Glutamatergic neuron (in vitro differentiated cells): Measurements from ENCODE around the gene P2RX4. TPM values are rescaled to one million over a fixed set of nuclear protein-coding genes. Genes with fewer than 3 reads are reported as not detected.
"Not testable (repeated sequence)": the region's sequence is repeated elsewhere in the genome, so short reads cannot be mapped to it uniquely, and the experiment has no call there.

ENCODE experiments used
- DNase-seq: peaks from one replicate; pipeline ENCODE4 v3.0.0; 2022
- H3K27ac Mint-ChIP-seq: one replicate; pipeline ENCODE4 v1.8.0; 2020; ENCODE audit warnings: mild to moderate bottlenecking, mixed read lengths, inconsistent platforms; ENCODE audit not compliant: unreplicated experiment
- H3K27me3 Mint-ChIP-seq: one replicate; pipeline ENCODE4 v1.8.0; 2020; ENCODE audit warnings: mild to moderate bottlenecking, moderate library complexity, mixed read lengths, inconsistent platforms; ENCODE audit not compliant: unreplicated experiment
- H3K36me3 Mint-ChIP-seq: one replicate; pipeline ENCODE4 v1.8.0; 2020; ENCODE audit warnings: mild to moderate bottlenecking, mixed read lengths, inconsistent platforms; ENCODE audit not compliant: unreplicated experiment
- H3K4me1 Mint-ChIP-seq: one replicate; pipeline ENCODE4 v1.8.0; 2020; ENCODE audit warnings: mild to moderate bottlenecking, low read depth, mixed read lengths, inconsistent platforms; ENCODE audit not compliant: unreplicated experiment
- H3K4me3 Mint-ChIP-seq: one replicate; pipeline ENCODE4 v1.8.0; 2020; ENCODE audit warnings: mild to moderate bottlenecking, mixed read lengths, inconsistent platforms; ENCODE audit not compliant: unreplicated experiment
- H3K9me3 Mint-ChIP-seq: one replicate; pipeline ENCODE4 v1.8.0; 2020; ENCODE audit warnings: mild to moderate bottlenecking, moderate library complexity, mixed read lengths, inconsistent platforms; ENCODE audit not compliant: unreplicated experiment
- total RNA-seq: library from RNA; stranded (reverse); fragmentation: NEBNext Ultra II Directional; extraction: Animal tissue kit (Norgen Biotek cat#: 25700); gene quantifications from one replicate; pipeline ENCODE4 v1.2.1, GENCODE V29; 2021; ENCODE audit not compliant: unreplicated experiment
- TF ChIP-seq, protein P1 (sequence below): fragments of 200-600 bp; sonication (generic); IDR thresholded peaks from one replicate; pipeline ENCODE4 v1.5.0; 2021; ENCODE audit not compliant: partially characterized antibody, unreplicated experiment

The P2RX4 gene
- total RNA-seq, 1 donor from 2014 or later = 3.7 TPM

DNA sequence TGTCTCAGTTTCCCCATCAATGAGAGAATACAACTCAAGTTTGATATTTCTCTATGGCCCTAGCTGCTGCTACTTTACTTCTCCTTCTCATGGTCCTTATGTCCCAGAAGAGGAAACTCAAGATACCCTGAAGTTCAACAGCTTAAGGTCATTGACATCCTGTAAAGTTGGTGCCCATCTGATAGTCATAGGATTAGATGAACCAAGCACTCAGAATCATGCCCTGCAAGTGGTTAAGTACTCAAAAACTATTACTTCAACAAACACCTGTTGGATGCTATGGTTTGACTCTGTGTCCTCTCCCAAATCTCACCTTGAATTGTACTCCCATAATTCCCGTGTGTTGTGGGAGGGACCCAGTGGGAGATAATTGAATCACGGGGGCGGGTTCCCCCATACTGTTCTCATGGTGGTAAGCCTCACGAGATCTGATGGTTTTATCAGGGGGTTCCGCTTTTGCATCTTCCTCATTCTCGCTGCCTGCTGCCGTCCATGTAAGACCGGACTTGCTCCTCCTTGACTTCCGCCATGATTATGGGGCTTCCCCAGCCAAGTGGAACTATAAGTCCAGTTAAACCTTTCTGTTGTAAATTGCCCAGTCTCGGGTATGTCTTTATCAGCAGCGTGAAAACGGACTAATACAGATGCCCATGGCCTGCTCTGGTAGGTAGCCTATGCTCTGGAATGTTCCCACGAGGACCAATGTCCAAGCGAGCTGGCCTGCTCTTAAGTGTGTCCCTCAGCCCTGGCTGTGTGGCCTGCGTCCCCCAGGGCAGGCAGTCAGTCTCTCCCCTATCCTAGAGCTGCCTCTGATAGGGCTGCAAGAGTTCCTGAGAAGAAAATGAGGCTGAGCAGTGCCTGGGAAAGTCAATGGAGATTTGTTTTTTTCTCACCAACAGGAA lies 68.5 kb downstream of the P2RX4 start:
- H3K4me3 Mint-ChIP-seq = no peak overlapping the region
- peaks cover 7% of the 10 kb centered on the region for H3K36me3 Mint-ChIP-seq
- DNase-seq = no peak
- peaks cover 4% of the 10 kb centered on the region for H3K9me3 Mint-ChIP-seq
- H3K27me3 Mint-ChIP-seq = peaks cover 7% of the 10 kb centered on the region
- H3K4me1 Mint-ChIP-seq = no peaks in the 10 kb centered on the region
- TF ChIP-seq, protein P1, sequence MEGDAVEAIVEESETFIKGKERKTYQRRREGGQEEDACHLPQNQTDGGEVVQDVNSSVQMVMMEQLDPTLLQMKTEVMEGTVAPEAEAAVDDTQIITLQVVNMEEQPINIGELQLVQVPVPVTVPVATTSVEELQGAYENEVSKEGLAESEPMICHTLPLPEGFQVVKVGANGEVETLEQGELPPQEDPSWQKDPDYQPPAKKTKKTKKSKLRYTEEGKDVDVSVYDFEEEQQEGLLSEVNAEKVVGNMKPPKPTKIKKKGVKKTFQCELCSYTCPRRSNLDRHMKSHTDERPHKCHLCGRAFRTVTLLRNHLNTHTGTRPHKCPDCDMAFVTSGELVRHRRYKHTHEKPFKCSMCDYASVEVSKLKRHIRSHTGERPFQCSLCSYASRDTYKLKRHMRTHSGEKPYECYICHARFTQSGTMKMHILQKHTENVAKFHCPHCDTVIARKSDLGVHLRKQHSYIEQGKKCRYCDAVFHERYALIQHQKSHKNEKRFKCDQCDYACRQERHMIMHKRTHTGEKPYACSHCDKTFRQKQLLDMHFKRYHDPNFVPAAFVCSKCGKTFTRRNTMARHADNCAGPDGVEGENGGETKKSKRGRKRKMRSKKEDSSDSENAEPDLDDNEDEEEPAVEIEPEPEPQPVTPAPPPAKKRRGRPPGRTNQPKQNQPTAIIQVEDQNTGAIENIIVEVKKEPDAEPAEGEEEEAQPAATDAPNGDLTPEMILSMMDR = no peak
- H3K27ac Mint-ChIP-seq = no peak overlapping the region

DNA sequence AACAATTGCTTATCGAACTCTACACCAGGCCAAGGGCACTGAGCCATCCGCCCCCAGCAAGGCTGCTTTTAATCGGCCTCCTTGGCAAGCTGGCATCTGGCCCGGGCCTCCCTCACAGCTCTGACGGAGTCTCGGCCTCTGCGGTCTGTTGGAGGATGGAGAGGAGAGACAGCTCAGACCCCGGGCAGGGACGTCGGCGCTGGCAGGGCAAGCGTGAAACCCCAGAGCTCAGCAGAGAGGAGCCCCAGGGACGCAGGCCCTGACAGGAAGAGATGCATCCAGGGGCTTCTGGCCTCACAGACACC lies 69.1 kb downstream of the P2RX4 start:
- TF ChIP-seq, protein P1 = no peak

DNA sequence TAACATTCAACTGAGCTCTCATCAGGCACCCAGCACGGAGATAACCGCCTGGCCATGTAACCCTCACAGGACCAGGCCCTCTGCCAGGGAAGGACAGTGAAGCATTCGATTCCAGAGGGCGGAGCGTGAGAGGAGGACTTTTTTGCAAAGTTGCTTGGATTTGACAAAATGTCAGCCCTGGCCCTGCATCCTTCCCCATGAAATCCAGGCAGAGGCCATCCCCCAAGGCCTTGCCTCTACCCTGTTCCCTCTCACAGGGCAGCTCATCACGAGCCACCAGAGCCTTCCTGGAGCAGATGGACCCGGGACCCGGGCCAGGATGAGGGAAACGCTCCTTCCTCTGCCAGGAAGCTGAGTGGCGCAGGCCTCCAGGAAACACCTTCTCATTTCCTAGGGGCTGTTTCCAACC lies 69.6 kb downstream of the P2RX4 start:
- no peak overlapping the region for H3K27ac Mint-ChIP-seq
- H3K36me3 Mint-ChIP-seq = peaks cover 7% of the 10 kb centered on the region
- peaks cover 7% of the 10 kb centered on the region for H3K27me3 Mint-ChIP-seq
- no peaks in the 10 kb centered on the region for H3K4me1 Mint-ChIP-seq
- DNase-seq = no peak
- TF ChIP-seq, protein P1 = no peak
- H3K4me3 Mint-ChIP-seq = no peak overlapping the region
- H3K9me3 Mint-ChIP-seq = peaks cover 4% of the 10 kb centered on the region

More for the DNA sequence above, 69.1 kb downstream of the P2RX4 start:
- H3K27ac Mint-ChIP-seq = no peak overlapping the region
- H3K9me3 Mint-ChIP-seq = peaks cover 4% of the 10 kb centered on the region
- peaks cover 7% of the 10 kb centered on the region for H3K27me3 Mint-ChIP-seq
- no peak overlapping the region for H3K4me3 Mint-ChIP-seq
- peaks cover 7% of the 10 kb centered on the region for H3K36me3 Mint-ChIP-seq
- no peaks in the 10 kb centered on the region for H3K4me1 Mint-ChIP-seq
- DNase-seq = no peak

DNA sequence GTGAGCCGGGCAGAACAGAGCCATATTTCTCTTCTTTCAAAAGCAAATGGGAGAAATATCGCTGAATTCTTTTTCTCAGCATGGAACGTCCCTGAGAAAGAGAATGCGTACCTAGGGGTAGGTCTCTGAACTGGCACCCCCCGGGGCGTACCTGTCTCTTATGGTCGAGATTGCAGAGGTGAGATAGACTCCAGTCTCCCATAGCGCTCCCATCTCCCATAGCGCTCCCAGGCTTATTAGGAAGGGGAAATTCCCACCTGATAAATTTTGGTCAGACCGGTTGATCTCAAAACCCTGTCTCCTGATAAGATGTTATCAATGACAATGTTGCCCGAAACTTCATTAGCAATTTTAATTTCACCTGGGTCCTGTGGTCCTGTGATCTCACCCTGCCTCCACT lies 70.6 kb downstream of the P2RX4 start:
- H3K27ac Mint-ChIP-seq, DNase-seq, H3K36me3 Mint-ChIP-seq, H3K27me3 Mint-ChIP-seq, H3K9me3 Mint-ChIP-seq, H3K4me1 Mint-ChIP-seq, H3K4me3 Mint-ChIP-seq: not testable (repeated sequence)

DNA sequence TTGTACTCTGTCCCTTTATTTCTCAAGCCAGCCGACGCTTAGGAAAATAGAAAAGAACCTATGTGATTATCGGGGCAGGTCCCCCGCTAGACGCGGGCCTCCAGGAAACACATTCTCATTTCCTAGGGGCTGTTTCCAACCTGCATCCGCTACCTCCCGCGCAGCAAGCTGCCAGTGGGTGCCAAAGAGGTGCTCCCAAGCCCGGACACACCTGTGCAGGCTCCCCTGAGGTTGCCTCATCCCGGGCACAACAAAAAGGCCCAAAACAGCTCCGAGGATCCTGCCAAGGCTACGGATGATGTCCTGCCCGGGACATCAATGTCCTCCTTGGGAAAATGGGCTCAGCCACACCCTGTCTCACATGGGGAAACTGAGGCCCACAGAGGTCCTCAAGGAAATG lies 71.2 kb downstream of the P2RX4 start:
- H3K9me3 Mint-ChIP-seq, H3K4me1 Mint-ChIP-seq, DNase-seq, H3K4me3 Mint-ChIP-seq, H3K36me3 Mint-ChIP-seq, H3K27me3 Mint-ChIP-seq, H3K27ac Mint-ChIP-seq: not testable (repeated sequence)

DNA sequence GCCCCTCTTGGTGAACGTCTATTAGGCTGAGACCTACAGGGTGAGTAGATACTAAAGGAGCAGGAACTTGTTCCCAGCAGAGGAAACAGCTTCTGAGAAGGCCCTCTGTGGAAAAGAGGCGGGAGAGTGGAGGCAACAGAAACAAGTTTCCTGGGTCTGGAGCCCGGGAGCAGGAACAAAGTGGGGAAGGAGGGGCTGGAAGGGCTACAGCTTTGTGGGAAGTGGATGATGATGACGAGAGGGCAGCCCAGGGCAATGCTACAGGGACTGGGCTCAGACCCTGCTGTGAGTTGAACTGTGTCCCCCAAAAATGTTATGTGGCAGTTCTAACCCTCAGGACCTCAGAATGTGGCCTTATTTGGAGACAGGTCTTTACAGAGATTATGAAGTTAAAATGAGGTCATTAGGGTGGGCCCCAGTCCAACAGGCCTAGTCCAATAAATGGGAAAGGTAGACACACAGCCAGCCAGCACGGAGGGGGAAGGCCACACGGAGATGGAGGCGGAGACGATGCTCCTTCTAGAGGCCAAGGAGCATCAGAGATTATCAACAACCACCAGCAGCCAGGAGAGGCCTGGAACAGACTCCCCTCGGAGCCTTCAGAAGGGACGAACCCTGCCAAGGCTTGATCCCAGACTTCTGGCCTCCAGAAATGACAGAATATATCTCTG lies 72.3 kb downstream of the P2RX4 start:
- TF ChIP-seq, protein P1 = no peak
- Mint-ChIP-seq H3K36me3 (peaks cover 7% of the 10 kb centered on the region), H3K27me3 (peaks cover 4% of the 10 kb centered on the region), H3K27ac (no peak overlapping the region), H3K4me3 (no peak overlapping the region), H3K4me1 (no peaks in the 10 kb centered on the region), H3K9me3 (peaks cover 4% of the 10 kb centered on the region)
- DNase-seq = no peak

DNA sequence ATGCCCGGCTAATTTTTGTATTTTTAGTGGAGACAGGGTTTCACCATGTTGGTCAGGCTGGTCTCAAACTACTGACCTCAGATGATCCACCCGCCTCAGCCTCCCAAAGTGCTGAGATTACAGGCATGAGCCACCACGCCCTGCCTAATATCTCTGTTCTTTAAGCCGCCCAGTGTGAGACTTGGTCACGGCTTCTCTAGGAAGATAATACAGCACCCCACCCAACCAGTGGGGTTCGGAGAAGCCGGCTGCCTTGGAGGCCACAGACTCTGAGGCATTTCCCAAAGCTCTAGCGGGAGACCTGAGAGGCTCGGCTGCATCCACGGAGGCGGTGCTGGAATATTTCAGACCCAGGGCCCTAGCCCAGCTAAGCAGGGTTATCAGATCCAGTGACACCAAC lies 73.0 kb downstream of the P2RX4 start:
- H3K27me3 Mint-ChIP-seq, H3K9me3 Mint-ChIP-seq, H3K4me1 Mint-ChIP-seq, H3K4me3 Mint-ChIP-seq, H3K27ac Mint-ChIP-seq, DNase-seq, H3K36me3 Mint-ChIP-seq: not testable (repeated sequence)
